Measurements from ENCODE around the gene TIMP2. TPM values are rescaled to one million over a fixed set of nuclear protein-coding genes. Genes with fewer than 3 reads are reported as not detected.

Gene TIMP2
- total RNA-seq, 1 experiment from 2014 or later: 29.0 TPM

- Histone ChIP-seq H3K79me2 (ENCODE audit: insufficient read depth, low read length) (no peaks in the 10 kb centered on the region), H3K23ac (ENCODE audit: insufficient read length, low read depth, low read length) (no peak overlapping the region), H3K27ac (ENCODE audit: insufficient read length, low read depth, low read length) (no peak overlapping the region), H3K9ac (ENCODE audit: extremely low read depth, insufficient read length, low read length) (no peak overlapping the region), H3K4ac (ENCODE audit: low read depth, low read length) (no peak overlapping the region), H3K4me2 (ENCODE audit: insufficient read depth, insufficient read length, low read length) (no peak overlapping the region), H3K9me3 (ENCODE audit: control insufficient read depth, low read depth, low read length) (no peaks in the 10 kb centered on the region), H4K20me1 (ENCODE audit: control insufficient read depth, insufficient read depth, insufficient read length) (no peaks in the 10 kb centered on the region), H4K5ac (ENCODE audit: insufficient read length, low read depth, low read length) (no peak overlapping the region), H3T11ph (ENCODE audit: low read length) (no peak overlapping the region), H2BK15ac (ENCODE audit: low read depth, low read length) (no peak overlapping the region), H2BK5ac (ENCODE audit: insufficient read length, low read length) (no peak overlapping the region), H4K8ac (replicated peaks; ENCODE audit: insufficient read length, low read depth, low read length) (no peak overlapping the region), H3K27me3 (ENCODE audit: insufficient read depth, low read length) (no peaks in the 10 kb centered on the region), H3K23me2 (ENCODE audit: insufficient read length, low read depth, low read length, poor library complexity, severe bottlenecking) (no peaks in the 10 kb centered on the region), H2BK120ac (ENCODE audit: low read depth, low read length, poor library complexity, severe bottlenecking) (no peak overlapping the region), H2BK12ac (ENCODE audit: insufficient read length, low read depth, low read length) (no peak overlapping the region), H2AFZ (ENCODE audit: low read length) (no peak overlapping the region), H3K18ac (ENCODE audit: insufficient read length, low read depth, low read length) (no peak overlapping the region), H3K4me1 (ENCODE audit: insufficient read depth, low read length) (no peaks in the 10 kb centered on the region), H2AK5ac (ENCODE audit: insufficient read length, low read length) (no peak overlapping the region), H3K14ac (ENCODE audit: insufficient read depth, low read length) (no peak overlapping the region), H4K91ac (ENCODE audit: insufficient read length, low read depth, low read length) (no peak overlapping the region), H3K79me1 (ENCODE audit: insufficient read depth, low read depth, low read length, poor library complexity, severe bottlenecking) (no peaks in the 10 kb centered on the region), H3K56ac (ENCODE audit: insufficient read length, low read depth, low read length) (no peak overlapping the region), H2BK20ac (ENCODE audit: low read depth, low read length, poor library complexity, severe bottlenecking) (no peak overlapping the region)
- H3K9me3 Mint-ChIP-seq: no peaks in the 10 kb centered on the region
- DNase-seq: no peak
- H3K4me3 Mint-ChIP-seq: no peak overlapping the region
- no CpG with 5 or more reads among the region's 21 CpGs for WGBS (ENCODE audit: extremely low coverage, insufficient read length, low lambda C conversion rate)
- no peaks in the 10 kb centered on the region; the same call in 1 of the 2 replicates for H3K27me3 Mint-ChIP-seq (ENCODE audit: low read depth)
- H3K4me1 Mint-ChIP-seq: no peaks in the 10 kb centered on the region
- no peak overlapping the region for H3K27ac Mint-ChIP-seq
- TF ChIP-seq, protein P1, sequence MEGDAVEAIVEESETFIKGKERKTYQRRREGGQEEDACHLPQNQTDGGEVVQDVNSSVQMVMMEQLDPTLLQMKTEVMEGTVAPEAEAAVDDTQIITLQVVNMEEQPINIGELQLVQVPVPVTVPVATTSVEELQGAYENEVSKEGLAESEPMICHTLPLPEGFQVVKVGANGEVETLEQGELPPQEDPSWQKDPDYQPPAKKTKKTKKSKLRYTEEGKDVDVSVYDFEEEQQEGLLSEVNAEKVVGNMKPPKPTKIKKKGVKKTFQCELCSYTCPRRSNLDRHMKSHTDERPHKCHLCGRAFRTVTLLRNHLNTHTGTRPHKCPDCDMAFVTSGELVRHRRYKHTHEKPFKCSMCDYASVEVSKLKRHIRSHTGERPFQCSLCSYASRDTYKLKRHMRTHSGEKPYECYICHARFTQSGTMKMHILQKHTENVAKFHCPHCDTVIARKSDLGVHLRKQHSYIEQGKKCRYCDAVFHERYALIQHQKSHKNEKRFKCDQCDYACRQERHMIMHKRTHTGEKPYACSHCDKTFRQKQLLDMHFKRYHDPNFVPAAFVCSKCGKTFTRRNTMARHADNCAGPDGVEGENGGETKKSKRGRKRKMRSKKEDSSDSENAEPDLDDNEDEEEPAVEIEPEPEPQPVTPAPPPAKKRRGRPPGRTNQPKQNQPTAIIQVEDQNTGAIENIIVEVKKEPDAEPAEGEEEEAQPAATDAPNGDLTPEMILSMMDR (conservative IDR thresholded peaks at IDR 0.05): no peak
- peaks cover 57 to 88% (median 82%) of the 10 kb centered on the region in 3 experiments for H3K36me3 Mint-ChIP-seq (ENCODE audit: insufficient read depth in 1 of 3, low read depth in 3 of 3)
These were observed 121.9 kb downstream of the TIMP2 start for GRCh38 chr17:78803186-78803845.

Other genes with a start within 250 kb of the TIMP2 start
- gene CYTH1, start 143.1 kb downstream of the TIMP2 start, total RNA-seq (2021): 9.7 and 11.2 TPM in 2 replicates
- 101 and 106 TPM in 2 replicates for gene USP36, start 84.6 kb downstream of the TIMP2 start, total RNA-seq (2021)
- 0.42 and 0.66 TPM in 2 replicates for gene CEP295NL, start 22.2 kb downstream of the TIMP2 start, total RNA-seq (2021)
- gene LGALS3BP, start 54.5 kb upstream of the TIMP2 start, total RNA-seq (2021): 69.8 and 76.4 TPM in 2 replicates
- gene CANT1, start 84.4 kb upstream of the TIMP2 start, total RNA-seq (2021): 32.4 and 33.0 TPM in 2 replicates
- gene C1QTNF1, start 98.8 kb upstream of the TIMP2 start, total RNA-seq (2021): 0.55 and 0.96 TPM in 2 replicates
- 20.6 and 21.1 TPM in 2 replicates for gene ENGASE, start 149.4 kb upstream of the TIMP2 start, total RNA-seq (2021)

Measured in H9 (cell line).